Hepatocyte (in vitro differentiated cells): ENCODE measurements around the gene MGMT. TPM values are rescaled to one million over a fixed set of nuclear protein-coding genes. Genes with fewer than 3 reads are reported as not detected.
"Not testable (repeated sequence)": the region's sequence is repeated elsewhere in the genome, so short reads cannot be mapped to it uniquely, and the experiment has no call there.

Source experiments
- DNase-seq: peaks from one replicate; pipeline ENCODE4 v3.0.0-alpha.2; 2016; ENCODE audit warnings: low spot score
- H2AFZ ChIP-seq: fragments of 200-600 bp; sonication (generic); 2 replicates; pipeline ENCODE4 v1.6.0; 2016; ENCODE audit warnings: antibody characterized with exemption, mild to moderate bottlenecking
- H3K27ac ChIP-seq: fragments of 200-600 bp; sonication (generic); 2 replicates; pipeline ENCODE4 v1.5.1; 2016; ENCODE audit warnings: mild to moderate bottlenecking
- H3K27me3 ChIP-seq: fragments of 200-600 bp; sonication (generic); 2 replicates; pipeline ENCODE4 v1.6.1; 2016
- H3K36me3 ChIP-seq: fragments of 200-600 bp; sonication (generic); replicated peaks from 2 replicates; pipeline ENCODE4 v1.5.1; 2016; ENCODE audit warnings: low read depth; ENCODE audit not compliant: insufficient read depth
- H3K4me1 ChIP-seq: fragments of 200-600 bp; sonication (generic); 2 replicates; pipeline ENCODE4 v1.5.1; 2016; ENCODE audit warnings: mild to moderate bottlenecking, moderate library complexity; ENCODE audit not compliant: insufficient read depth
- H3K4me2 ChIP-seq: fragments of 200-600 bp; sonication (generic); 2 replicates; pipeline ENCODE4 v1.6.0; 2016
- H3K4me3 ChIP-seq: fragments of 200-600 bp; sonication (generic); 2 replicates; pipeline ENCODE4 v1.5.1; 2016; ENCODE audit warnings: mild to moderate bottlenecking
- H3K79me2 ChIP-seq: fragments of 200-600 bp; sonication (generic); 2 replicates; pipeline ENCODE4 v1.6.0; 2017; ENCODE audit warnings: mild to moderate bottlenecking
- H3K9me2 ChIP-seq: fragments of 200-600 bp; sonication (generic); replicated peaks from 2 replicates; pipeline ENCODE4 v1.6.0; 2017; ENCODE audit warnings: mild to moderate bottlenecking; ENCODE audit not compliant: insufficient read depth
- H3K9me3 ChIP-seq: fragments of 200-600 bp; sonication (generic); 2 replicates; pipeline ENCODE4 v1.5.1; 2016; ENCODE audit warnings: low read depth, mild to moderate bottlenecking
- H4K20me1 ChIP-seq: fragments of 200-600 bp; sonication (generic); 2 replicates; pipeline ENCODE4 v1.6.0; 2016; ENCODE audit warnings: mild to moderate bottlenecking; ENCODE audit not compliant: insufficient read depth, poor library complexity, severe bottlenecking
- EZH2 ChIP-seq: fragments of 200-600 bp; sonication (generic); IDR thresholded peaks from 2 replicates; pipeline ENCODE4 v1.6.1; 2016; ENCODE audit warnings: antibody characterized with exemption, mild to moderate bottlenecking, borderline replicate concordance
- EZH2phosphoT487 ChIP-seq: fragments of 200-600 bp; sonication (generic); IDR thresholded peaks from one replicate; pipeline ENCODE4 v1.6.1; 2018; ENCODE audit warnings: antibody characterized with exemption, mild to moderate bottlenecking, low read depth, moderate library complexity; ENCODE audit not compliant: unreplicated experiment, severe bottlenecking
- WGBS: methylation state at CpG from one replicate; pipeline ENCODE4 v1.1.6; 2016; ENCODE audit warnings: low lambda C conversion rate; ENCODE audit errors: missing lambda C conversion rate; 5-methylcytosine and 5-hydroxymethylcytosine counted together
- polyA plus RNA-seq: library from polyadenylated mRNA; unstranded; fragments of >200 nt; fragmentation: Nextera tagmentation; extraction: Ambion mirVana; gene quantifications from 2 replicates; pipeline ENCODE4 v1.2.1, GENCODE V29; 2016
- total RNA-seq: library from RNA; depleted of rRNA; stranded (reverse); fragments of >200 nt; gene quantifications from 2 replicates; pipeline ENCODE4 v1.2.3, GENCODE V29; 2014
- TF ChIP-seq, protein P1 (sequence below): fragments of 200-600 bp; sonication (generic); IDR thresholded peaks from 2 replicates; pipeline ENCODE4 v1.5.1; 2016; ENCODE audit warnings: antibody characterized with exemption, mild to moderate bottlenecking; ENCODE audit not compliant: poor library complexity

MGMT gene
- total and polyA plus RNA-seq, 2 experiments from 2014 or later, result 41.5 to 41.9 TPM

GRCh38 chr10:129433266-129433665 lies 33.8 kb upstream of the MGMT start:
- Histone ChIP-seq H3K27ac (no peak overlapping the region), H3K36me3 (no peaks in the 10 kb centered on the region), H2AFZ (no peak overlapping the region), H4K20me1 (no peaks in the 10 kb centered on the region), H3K9me2 (no peaks in the 10 kb centered on the region), H3K79me2 (no peaks in the 10 kb centered on the region), H3K4me2 (no peak overlapping the region), H3K4me3 (no peak overlapping the region), H3K9me3 (no peaks in the 10 kb centered on the region), H3K4me1 (no peaks in the 10 kb centered on the region), H3K27me3 (no peaks in the 10 kb centered on the region)
- TF ChIP-seq EZH2 (no peak), EZH2phosphoT487 (no peak)
- TF ChIP-seq, protein P1, sequence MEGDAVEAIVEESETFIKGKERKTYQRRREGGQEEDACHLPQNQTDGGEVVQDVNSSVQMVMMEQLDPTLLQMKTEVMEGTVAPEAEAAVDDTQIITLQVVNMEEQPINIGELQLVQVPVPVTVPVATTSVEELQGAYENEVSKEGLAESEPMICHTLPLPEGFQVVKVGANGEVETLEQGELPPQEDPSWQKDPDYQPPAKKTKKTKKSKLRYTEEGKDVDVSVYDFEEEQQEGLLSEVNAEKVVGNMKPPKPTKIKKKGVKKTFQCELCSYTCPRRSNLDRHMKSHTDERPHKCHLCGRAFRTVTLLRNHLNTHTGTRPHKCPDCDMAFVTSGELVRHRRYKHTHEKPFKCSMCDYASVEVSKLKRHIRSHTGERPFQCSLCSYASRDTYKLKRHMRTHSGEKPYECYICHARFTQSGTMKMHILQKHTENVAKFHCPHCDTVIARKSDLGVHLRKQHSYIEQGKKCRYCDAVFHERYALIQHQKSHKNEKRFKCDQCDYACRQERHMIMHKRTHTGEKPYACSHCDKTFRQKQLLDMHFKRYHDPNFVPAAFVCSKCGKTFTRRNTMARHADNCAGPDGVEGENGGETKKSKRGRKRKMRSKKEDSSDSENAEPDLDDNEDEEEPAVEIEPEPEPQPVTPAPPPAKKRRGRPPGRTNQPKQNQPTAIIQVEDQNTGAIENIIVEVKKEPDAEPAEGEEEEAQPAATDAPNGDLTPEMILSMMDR, result no peak
- WGBS, result 97% methylated on average over 7 of the region's 7 CpGs
- DNase-seq, result no peak

DNA sequence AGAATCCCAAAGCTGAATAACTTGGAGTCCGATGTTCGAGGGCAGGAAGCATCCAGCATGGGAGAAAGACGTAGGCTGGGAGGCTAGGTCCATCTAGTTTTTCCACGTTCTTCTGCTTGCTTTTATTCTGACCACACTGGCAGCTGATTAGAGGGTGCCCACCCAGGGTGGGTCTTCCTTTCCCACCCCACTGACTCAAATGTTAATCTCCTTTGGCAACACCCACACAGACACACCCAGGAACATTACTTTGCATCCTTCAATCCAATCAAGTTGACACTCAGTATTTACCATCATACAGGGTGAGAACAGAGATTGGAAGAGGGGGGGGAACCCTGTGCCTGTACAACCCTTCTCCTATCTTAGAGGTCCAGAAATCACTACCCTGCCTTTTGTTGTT lies 31.3 kb upstream of the MGMT start:
- H3K4me3 ChIP-seq, H3K9me3 ChIP-seq, H2AFZ ChIP-seq, H3K27me3 ChIP-seq, H3K9me2 ChIP-seq, H3K36me3 ChIP-seq, DNase-seq, H3K4me2 ChIP-seq, H3K79me2 ChIP-seq, H4K20me1 ChIP-seq, H3K4me1 ChIP-seq, H3K27ac ChIP-seq: not testable (repeated sequence)
- WGBS, result 96% methylated on average over 4 of the region's 4 CpGs

- DNase-seq, result no peak
- H3K27ac ChIP-seq, result no peak overlapping the region
- no peaks in the 10 kb centered on the region for H4K20me1 ChIP-seq
- H3K9me3 ChIP-seq, result no peaks in the 10 kb centered on the region
- no peaks in the 10 kb centered on the region for H3K79me2 ChIP-seq
- H3K4me2 ChIP-seq, result no peak overlapping the region
- TF ChIP-seq EZH2phosphoT487, result no peak
- TF ChIP-seq, protein P1, result no peak
- TF ChIP-seq EZH2, result no peak
- no peak overlapping the region for H3K4me3 ChIP-seq
- H3K27me3 ChIP-seq, result no peaks in the 10 kb centered on the region
- 89% methylated on average over 8 of the region's 8 CpGs for WGBS
- H3K4me1 ChIP-seq, result no peaks in the 10 kb centered on the region
- no peaks in the 10 kb centered on the region for H3K36me3 ChIP-seq
- H2AFZ ChIP-seq, result no peak overlapping the region
- H3K9me2 ChIP-seq, result no peaks in the 10 kb centered on the region
Measured at GRCh38 chr10:129438024-129438423, 29.0 kb upstream of the MGMT start.

- H3K27me3 ChIP-seq, result no peaks in the 10 kb centered on the region
- TF ChIP-seq, protein P1, result no peak
- TF ChIP-seq EZH2, result no peak
- no peak for TF ChIP-seq EZH2phosphoT487
- WGBS, result 98% methylated on average over 7 of the region's 7 CpGs
Measured at GRCh38 chr10:129440247-129440646, 26.8 kb upstream of the MGMT start.

More at GRCh38 chr10:129440247-129440646, 26.8 kb upstream of the MGMT start:
- H2AFZ ChIP-seq, result no peak overlapping the region
- no peak overlapping the region for H3K27ac ChIP-seq
- H3K4me3 ChIP-seq, result no peak overlapping the region
- H3K79me2 ChIP-seq, result no peaks in the 10 kb centered on the region
- no peaks in the 10 kb centered on the region for H3K36me3 ChIP-seq
- no peaks in the 10 kb centered on the region for H3K9me2 ChIP-seq
- no peaks in the 10 kb centered on the region for H4K20me1 ChIP-seq
- H3K4me2 ChIP-seq, result no peak overlapping the region
- H3K4me1 ChIP-seq, result no peaks in the 10 kb centered on the region
- DNase-seq, result no peak
- no peaks in the 10 kb centered on the region for H3K9me3 ChIP-seq
